ENCODE results near the gene MAPT.

The MAPT gene

DNA sequence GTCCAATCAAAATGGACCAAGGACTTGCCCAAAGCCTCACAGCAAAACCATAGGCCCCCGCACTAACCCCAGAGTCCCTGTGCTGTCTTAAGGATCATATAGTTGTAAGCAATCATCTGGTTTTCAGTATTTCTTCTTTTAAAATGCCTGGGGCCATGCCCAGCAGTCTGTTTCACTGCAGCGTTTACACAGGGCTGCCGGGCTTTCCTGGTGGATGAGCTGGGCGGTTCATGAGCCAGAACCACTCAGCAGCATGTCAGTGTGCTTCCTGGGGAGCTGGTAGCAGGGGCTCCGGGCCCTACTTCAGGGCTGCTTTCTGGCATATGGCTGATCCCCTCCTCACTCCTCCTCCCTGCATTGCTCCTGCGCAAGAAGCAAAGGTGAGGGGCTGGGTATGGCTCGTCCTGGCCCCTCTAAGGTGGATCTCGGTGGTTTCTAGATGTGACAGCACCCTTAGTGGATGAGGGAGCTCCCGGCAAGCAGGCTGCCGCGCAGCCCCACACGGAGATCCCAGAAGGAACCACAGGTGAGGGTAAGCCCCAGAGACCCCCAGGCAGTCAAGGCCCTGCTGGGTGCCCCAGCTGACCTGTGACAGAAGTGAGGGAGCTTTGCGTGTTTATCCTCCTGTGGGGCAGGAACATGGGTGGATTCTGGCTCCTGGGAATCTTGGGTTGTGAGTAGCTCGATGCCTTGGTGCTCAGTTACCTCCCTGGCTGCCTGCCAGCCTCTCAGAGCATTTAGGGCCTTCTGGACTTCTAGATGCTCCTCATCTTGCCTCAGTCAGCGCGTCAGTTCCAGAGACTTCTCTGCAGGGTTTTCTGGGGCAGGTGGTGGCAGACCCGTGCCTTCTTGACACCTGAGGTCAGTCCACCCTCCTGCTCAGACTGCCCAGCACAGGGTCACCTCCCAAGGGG, 79.8 kb downstream of the MAPT start:
- DNase-seq (ENCODE audit: low read depth): no peak

DNA sequence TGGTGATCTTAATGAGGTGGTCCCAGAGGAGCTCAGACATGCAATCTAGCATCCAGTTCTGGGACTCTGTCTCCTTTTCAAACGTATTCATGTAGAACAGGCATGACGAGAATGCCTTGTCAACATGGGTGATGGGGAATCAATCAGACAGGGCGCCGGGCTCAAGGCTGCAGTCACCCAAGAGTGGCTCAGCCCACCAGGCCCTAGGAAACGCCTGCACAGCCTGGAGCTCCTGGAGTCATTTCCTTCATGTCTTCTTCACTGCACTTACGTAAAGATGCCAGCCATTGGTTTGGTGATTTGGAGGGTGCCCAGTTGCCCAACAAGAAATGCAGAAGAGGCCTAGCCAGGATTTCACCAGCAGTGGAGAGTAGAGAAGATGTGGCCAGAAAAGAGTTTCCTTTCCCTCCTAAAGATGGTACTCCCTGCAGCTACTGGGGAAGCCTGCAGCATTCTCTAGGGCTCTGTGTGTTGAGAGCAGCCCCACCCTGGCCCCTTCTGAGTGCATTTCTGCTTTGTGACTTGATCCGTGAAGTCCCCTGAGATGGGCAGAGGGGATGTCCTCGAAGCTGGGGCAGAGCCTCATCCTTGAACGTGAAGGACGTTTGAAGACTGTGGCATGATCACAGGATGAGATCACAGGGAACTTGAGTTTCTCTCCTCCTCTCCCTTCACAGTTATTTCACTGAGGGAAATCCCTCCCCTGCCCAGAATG, 80.7 kb downstream of the MAPT start:
- DNase-seq (ENCODE audit: low read depth): no peak

DNA sequence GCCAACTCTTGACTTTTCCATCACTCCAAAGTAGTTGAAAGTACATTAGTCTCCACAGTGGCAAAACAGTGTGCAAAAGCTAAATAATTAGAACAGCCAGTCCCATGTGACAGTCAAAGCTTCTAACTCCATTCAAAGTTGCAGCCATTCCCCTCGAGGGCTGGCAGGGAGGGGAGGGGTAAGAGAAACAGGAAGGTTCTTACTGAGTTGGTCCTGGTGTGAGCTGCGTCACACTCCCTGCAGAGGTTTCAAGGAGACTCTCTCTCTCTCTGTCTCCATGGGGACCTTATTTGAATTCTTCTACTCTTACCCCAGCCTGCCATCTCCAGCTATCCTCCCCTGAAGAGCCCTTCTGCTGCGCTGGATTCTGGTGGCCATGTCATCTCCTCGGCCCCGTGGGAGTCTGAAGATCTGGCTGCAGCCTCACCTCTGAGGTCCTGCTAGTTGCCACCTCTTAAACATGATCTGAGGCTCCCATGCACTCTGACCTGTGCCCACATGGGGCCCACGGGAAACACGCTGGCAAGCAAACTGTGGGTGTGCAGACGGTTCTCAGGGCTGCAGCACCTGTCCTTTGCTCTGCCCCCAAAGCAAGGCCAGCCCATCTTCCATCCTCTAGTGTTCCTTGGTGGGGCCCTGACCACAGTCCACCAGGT, 81.4 kb downstream of the MAPT start:
- DNase-seq (ENCODE audit: low read depth): no peak

DNA sequence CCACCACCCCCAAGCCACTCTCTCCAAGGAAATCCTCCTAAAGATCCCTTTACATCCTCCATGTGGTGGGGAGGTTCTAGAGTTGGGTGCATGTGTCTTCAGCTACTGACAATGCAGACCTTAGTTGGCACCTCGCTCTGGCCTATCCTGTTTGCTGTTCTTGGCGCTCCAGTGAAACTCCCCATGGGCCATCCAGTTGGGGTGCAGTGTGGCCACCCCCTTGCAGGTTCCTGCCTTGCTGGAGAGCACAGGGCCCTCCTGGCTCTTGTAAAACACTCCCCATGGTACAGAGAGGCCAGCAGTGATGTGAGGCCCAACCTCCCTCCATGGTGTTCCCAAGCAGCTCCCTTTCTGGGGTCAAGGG, 82.0 kb downstream of the MAPT start:
- no peak for DNase-seq (ENCODE audit: low read depth)

DNA sequence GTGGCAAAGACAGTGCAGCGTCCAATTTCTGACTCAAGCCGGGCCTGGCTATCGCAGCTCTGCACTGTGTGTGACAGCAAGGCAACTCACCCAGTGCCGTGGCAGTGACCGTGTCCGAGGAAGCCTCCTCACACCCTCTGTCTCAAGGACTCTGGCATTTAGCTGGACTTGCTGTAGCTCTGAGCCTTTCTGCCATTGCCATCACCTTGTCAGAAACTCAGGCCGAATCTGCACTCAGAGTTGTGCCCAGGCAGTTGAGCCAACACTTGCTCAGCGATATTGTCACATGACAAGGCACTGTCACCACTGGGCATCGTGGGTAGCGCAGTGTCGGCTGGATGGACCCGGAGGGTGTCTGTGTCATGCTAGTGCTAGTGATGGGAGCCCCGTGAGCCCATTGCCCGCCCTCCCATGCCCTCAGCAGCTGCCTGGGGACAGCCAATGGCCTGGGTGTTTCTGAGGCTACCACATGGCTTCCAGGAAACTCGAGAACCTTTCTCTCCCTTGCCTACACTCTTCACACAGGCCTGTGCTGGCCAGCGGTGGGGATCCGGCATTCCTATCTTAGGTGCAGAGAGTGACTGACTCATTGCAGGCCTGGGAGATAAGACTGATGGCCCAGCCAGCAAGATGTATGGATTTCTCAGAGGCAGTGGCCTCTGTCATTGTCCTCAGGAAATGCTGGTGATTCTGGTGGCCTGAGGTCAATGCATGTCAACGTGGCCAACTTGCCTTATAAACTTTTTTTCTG, 82.6 kb downstream of the MAPT start:
- no peak for DNase-seq (ENCODE audit: low read depth)

DNA sequence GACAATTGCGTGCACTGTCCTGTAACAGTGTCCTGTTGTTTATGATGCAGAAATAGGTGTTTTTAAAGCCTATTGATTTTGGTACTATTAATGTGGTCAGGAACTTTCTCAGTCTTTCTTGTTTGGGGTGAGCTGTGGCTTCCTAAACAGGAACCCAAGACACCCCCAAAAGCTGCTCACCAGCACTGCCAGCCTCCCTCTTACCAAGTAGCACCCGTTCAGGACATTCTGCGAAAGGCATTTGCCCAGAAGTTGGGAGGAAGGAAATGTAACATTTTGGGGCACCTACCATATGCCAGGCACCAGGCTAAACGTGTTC, 83.1 kb downstream of the MAPT start:
- DNase-seq (ENCODE audit: low read depth): no peak

DNA sequence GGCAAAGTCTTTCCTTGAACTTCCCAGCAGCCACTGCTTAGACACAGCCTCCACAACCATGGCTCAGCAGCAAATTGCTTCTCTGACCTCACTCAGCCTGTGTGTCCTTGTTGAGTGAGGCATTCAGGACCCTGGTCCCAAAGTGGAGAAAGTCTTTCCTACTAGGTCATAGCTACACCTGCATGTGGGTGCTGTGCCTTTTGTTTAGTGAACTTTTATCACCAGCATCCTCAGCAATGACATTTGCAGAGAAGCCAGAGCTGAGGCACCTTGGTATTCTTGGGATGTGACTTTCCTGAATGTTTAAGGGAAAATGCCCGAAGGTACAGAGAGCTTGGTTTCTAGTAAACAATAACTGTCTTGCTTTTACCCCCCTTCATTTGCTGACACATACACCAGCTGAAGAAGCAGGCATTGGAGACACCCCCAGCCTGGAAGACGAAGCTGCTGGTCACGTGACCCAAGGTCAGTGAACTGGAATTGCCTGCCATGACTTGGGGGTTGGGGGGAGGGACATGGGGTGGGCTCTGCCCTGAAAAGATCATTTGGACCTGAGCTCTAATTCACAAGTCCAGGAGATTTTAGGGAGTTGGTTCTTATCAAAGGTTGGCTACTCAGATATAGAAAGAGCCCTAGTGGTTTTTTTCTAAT, 83.7 kb downstream of the MAPT start:
- DNase-seq (ENCODE audit: low read depth): no peak

DNA sequence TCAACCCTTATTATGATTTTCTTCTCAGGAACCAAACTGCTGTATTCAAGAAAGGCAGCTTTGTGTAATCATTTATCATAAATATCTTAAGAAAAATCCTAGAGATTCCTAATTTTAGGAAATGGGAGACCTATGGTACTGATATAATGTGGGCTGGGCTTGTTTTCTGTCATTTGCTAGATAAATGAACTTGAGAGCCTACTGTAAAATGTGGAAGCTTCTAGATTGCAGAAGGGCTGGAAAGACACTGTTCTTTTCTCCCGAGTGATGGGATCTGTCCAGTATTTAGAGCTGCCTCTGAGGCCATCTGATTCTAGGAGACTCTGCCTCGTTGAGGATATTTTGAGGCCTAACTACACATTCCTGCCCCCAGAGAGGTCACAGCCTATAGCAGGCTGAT, 84.8 kb downstream of the MAPT start:
- no peak for DNase-seq (ENCODE audit: low read depth)

DNA sequence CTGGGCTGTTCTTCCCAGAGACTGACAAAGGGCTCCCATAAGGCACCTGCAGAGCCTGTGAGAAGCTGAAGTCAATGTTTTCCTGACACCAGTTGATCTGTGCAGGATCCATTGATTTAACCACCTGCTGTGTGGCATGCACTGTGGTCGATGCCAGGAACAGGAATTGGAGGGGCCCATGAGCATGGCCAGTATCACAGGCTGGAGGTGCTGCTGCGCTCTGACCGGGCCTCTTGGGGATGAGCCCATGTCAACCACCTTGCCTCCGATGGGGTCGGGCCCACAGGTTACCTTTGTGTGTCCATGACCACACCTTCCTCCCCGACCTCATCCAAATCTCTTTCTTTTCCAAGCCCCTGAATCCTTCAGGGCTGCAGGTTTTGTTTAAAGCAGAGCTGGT, 86.5 kb downstream of the MAPT start:
- DNase-seq (ENCODE audit: low read depth): no peak

DNA sequence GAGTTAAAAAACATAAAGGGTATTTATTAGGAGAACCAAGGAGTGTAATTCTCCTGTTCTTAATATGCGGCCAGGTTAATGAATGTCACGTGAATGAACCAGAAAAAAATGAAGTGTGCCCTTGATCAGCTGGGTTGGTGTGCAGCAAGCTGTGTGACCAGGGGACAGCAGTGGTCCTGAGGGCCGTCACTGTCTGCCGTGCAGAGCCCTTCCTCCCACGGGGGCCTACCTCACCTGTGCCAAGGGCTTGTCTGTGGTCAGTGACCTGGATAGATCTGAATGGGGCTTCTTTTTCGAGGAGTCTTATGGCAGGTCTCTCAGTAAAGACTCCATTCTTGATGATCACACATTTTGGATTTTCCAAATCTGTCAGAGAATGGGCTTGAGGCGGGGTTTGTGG, 87.0 kb downstream of the MAPT start:
- DNase-seq (ENCODE audit: low read depth): no peak

DNA sequence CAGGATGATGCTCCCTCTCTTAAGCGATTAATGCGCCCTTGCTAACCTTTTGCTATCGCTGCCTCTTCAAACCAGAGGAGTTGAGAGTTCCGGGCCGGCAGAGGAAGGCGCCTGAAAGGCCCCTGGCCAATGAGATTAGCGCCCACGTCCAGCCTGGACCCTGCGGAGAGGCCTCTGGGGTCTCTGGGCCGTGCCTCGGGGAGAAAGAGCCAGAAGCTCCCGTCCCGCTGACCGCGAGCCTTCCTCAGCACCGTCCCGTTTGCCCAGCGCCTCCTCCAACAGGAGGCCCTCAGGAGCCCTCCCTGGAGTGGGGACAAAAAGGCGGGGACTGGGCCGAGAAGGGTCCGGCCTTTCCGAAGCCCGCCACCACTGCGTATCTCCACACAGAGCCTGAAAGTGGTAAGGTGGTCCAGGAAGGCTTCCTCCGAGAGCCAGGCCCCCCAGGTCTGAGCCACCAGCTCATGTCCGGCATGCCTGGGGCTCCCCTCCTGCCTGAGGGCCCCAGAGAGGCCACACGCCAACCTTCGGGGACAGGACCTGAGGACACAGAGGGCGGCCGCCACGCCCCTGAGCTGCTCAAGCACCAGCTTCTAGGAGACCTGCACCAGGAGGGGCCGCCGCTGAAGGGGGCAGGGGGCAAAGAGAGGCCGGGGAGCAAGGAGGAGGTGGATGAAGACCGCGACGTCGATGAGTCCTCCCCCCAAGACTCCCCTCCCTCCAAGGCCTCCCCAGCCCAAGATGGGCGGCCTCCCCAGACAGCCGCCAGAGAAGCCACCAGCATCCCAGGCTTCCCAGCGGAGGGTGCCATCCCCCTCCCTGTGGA, 88.6 kb downstream of the MAPT start:
- DNase-seq (ENCODE audit: low read depth): no peak

DNA sequence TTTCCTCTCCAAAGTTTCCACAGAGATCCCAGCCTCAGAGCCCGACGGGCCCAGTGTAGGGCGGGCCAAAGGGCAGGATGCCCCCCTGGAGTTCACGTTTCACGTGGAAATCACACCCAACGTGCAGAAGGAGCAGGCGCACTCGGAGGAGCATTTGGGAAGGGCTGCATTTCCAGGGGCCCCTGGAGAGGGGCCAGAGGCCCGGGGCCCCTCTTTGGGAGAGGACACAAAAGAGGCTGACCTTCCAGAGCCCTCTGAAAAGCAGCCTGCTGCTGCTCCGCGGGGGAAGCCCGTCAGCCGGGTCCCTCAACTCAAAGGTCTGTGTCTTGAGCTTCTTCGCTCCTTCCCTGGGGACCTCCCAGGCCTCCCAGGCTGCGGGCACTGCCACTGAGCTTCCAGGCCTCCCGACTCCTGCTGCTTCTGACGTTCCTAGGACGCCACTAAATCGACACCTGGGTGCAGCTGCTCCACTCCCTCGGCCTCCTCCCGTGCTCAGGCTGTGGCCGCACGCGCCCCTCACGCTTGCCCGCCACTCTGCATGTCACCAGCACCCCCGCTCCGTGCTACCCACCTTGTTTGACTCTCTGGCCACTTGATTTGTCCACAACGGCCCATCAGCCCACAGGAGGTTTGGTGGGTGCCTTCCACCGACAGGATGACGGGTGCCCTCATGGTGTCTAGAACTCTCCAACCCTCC, 89.4 kb downstream of the MAPT start:
- no peak for DNase-seq (ENCODE audit: low read depth)

DNA sequence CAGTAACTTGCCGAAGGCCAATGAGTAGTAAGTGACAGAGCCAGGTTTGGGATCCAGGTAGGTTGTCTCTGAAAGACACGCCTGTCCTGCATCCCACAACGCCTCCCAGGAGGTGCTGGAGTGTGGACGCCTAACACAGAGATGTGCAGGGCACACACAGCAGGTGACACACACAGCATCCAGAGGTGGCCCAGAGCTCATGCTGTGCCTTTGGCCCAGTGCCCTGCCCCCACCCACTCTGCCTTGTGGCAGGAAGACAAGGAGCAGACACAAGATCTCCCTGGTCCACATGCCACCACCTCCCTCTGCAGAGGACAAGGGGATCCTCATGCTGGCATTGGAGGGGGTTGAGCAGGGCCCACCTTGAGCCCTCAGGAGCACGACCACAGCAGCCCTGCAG, 90.0 kb downstream of the MAPT start:
- no peak for DNase-seq (ENCODE audit: low read depth)

DNA sequence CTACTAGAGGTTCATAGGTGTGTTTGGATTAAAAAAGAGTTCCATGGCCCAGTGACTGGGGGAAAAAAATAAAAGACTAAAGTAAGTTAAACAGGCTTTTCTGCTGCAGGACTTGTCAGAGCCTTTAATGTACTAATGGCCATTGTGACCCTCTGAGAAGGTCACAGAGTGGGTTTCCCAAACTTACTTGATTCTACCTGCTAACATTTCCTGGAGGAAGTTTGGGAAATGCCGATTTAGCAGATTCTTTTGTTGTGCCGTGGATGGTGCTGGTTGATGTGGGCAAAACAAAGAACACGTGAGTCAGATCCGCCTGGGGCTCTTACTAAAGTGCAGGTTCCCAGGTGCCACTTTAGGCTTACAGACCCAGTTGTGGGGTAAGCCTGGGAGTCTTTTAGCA, 91.1 kb downstream of the MAPT start:
- DNase-seq (ENCODE audit: low read depth): no peak

DNA sequence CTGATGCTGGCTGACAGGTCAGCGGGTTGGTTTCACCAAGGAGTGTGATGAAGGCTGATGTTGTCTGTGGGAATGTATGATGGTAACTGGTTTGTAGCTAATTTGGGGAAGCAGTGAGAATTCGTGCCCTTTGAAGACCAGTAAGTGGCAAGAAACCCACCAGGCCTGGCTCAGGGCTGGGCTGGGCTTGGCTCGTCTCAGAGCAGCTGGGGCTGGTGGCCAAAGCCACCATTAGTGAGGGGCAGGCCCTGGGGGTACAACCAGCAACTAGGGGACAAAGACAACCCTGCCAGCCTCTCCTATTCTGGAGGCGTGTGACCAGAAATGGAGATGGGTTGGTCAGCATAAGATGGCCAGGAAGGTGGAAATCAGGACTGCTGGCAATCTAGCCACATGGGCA, 91.7 kb downstream of the MAPT start:
- no peak for DNase-seq (ENCODE audit: low read depth)

DNA sequence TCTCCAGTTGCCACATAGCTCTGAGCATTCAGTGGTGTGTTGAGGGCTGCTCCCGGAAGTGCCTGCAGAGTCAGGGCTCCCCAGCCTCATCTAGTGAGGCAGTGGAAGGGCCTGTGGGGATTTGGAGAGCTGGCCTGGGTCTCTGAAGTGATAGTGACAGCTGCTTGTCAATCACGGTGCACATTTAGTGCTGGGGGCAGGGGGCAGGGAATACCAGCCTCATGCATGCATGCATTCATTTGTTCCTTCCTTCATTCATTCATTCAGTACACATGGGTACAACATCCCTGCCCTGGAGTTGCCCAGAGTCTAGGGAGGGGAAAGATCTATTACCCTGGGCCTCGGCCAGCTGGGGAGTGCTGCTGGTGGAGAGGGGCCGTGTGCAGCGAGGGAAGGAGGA, 93.4 kb downstream of the MAPT start:
- DNase-seq (ENCODE audit: low read depth): no peak

DNA sequence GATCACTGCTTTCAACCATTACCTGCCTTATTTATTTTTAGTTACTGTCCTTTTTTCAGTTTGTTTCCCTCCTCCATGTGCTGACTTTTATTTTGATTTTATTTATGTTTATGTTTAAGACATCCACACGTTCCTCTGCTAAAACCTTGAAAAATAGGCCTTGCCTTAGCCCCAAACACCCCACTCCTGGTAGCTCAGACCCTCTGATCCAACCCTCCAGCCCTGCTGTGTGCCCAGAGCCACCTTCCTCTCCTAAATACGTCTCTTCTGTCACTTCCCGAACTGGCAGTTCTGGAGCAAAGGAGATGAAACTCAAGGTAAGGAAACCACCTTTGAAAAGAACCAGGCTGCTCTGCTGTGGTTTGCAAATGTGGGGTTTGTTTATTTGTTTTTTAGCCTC, 95.4 kb downstream of the MAPT start:
- DNase-seq (ENCODE audit: low read depth): no peak

DNA sequence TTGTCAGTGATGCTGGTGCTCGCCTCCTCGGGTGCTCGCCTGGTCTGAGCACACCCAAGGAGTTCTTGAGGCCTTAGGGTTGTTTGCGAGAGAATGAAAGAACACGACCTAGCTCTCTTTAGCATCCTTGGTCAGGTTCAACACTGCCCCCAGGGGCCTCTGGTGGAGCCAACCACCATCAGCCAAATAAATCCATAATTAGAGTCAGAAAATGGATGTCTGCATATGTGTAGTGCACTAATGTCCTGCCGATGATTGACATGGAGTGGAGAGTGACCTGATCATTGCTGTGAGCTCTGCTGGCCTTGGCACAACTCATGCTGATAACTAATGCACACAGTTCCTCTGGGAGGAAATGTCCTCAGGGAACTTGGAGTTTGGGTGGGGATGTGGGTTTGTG, 96.5 kb downstream of the MAPT start:
- DNase-seq (ENCODE audit: low read depth): no peak

DNA sequence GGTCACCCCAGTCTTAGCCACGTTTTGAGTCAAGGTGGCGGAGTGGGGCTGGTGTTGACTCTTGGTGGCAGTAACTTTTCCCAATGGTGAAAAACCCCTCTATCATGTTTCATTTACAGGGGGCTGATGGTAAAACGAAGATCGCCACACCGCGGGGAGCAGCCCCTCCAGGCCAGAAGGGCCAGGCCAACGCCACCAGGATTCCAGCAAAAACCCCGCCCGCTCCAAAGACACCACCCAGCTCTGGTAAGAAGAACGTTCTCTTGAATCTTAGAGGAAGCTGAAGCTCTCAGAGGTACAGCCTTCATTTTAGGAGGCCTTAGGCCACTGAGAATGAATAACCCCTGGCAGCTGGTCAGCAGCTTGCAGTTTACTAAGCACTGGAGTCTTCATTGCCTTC, 97.0 kb downstream of the MAPT start:
- DNase-seq (ENCODE audit: low read depth): no peak

DNA sequence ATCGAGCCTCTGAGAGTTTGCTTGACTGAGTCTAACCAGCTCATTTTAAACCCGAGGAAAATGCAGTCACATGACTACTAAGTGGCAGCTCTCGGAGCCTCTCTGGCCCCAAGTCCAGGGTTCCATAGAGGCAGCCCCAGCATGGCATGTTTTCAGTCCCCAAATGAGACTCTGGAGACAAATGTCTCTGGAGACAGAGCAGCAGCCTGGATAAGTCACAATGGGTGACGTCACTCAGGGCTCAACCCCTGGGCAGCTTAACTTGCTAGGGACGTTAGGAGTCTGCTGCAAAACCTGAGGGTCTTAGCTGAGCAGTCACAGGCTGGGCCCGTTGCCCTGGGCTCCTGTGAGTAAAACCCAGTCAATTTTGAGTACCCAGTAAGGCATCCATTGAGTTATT, 97.8 kb downstream of the MAPT start:
- no peak for DNase-seq (ENCODE audit: low read depth)

DNA sequence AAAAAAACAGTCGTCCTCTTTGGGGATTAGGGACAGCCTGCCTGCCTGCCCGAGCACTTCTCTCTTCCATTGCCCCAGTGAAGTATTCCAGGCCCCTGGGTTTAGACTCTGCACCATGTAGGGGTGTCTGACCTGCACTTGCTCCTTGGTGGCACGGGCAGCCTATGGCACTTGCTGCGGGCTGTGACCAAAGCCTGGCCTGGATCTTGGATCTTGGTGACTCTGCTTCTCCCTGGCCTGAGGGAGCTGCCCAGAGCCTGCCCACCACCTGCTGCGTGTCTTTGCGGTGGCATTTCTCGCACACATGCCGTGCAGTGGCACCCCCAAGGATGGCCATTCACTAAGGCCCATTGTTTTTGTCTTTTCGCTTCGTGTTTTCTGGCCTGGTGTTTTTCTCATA, 98.5 kb downstream of the MAPT start:
- no peak for DNase-seq (ENCODE audit: low read depth)
